PFSK-1 (cell line): Measurements from ENCODE around the gene GFOD1.

Experiments
- POLR2AphosphoS5 ChIP-seq: IDR thresholded peaks from 2 replicates; pipeline ENCODE4 v1.6.1; 2012; ENCODE audit warnings: low read depth, mild to moderate bottlenecking, control low read depth, low read length, moderate library complexity
- SIN3A ChIP-seq: IDR thresholded peaks from 2 replicates; pipeline ENCODE4 v1.6.1; 2012; ENCODE audit warnings: mild to moderate bottlenecking, low read length, moderate library complexity, borderline replicate concordance; ENCODE audit not compliant: insufficient read depth
- TAF1 ChIP-seq: IDR thresholded peaks from 2 replicates; pipeline ENCODE4 v1.6.1; 2012; ENCODE audit warnings: low read length, control low read depth, borderline replicate concordance; ENCODE audit not compliant: insufficient read depth
- TF ChIP-seq, protein P1 (sequence below), 2 experiments: IDR thresholded peaks; 2 replicates each; pipeline versions ENCODE4 v1.6.1 to v1.8.0; 2011 to 2012; ENCODE audit warnings: low read depth in 2 of 2, low read length in 2 of 2, control low read depth in 1 of 2, inconsistent platforms in 1 of 2, mild to moderate bottlenecking in 1 of 2, moderate library complexity in 1 of 2; ENCODE audit not compliant: insufficient read depth in 1 of 2

DNA sequence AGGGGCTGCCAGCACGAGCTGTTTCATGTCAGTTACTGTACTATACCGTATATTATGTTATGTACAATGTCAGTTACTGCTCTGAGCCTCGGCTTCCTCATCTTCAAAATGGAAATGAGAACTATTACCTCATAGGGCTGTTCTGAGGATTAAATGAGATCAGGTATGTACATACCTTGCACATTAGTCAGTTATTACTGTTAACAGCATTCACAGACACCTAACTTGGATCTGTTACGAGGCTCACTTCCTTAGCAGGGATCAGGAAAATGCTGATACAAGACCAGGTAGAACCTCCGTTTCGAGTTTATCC lies 89.4 kb downstream of the GFOD1 start:
- TF ChIP-seq SIN3A = no peak
- TF ChIP-seq POLR2AphosphoS5 = no peak
- TF ChIP-seq, protein P1, sequence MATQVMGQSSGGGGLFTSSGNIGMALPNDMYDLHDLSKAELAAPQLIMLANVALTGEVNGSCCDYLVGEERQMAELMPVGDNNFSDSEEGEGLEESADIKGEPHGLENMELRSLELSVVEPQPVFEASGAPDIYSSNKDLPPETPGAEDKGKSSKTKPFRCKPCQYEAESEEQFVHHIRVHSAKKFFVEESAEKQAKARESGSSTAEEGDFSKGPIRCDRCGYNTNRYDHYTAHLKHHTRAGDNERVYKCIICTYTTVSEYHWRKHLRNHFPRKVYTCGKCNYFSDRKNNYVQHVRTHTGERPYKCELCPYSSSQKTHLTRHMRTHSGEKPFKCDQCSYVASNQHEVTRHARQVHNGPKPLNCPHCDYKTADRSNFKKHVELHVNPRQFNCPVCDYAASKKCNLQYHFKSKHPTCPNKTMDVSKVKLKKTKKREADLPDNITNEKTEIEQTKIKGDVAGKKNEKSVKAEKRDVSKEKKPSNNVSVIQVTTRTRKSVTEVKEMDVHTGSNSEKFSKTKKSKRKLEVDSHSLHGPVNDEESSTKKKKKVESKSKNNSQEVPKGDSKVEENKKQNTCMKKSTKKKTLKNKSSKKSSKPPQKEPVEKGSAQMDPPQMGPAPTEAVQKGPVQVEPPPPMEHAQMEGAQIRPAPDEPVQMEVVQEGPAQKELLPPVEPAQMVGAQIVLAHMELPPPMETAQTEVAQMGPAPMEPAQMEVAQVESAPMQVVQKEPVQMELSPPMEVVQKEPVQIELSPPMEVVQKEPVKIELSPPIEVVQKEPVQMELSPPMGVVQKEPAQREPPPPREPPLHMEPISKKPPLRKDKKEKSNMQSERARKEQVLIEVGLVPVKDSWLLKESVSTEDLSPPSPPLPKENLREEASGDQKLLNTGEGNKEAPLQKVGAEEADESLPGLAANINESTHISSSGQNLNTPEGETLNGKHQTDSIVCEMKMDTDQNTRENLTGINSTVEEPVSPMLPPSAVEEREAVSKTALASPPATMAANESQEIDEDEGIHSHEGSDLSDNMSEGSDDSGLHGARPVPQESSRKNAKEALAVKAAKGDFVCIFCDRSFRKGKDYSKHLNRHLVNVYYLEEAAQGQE (IDR thresholded peaks at IDR 0.05; ENCODE audit: insufficient read depth in 1 of 2, low read depth in 2 of 2, low read length in 2 of 2) = no peak
- TF ChIP-seq TAF1 = no peak
